GM11168 (cell line): ENCODE measurements around the gene GPAT3.
"Not testable (repeated sequence)": the region's sequence is repeated elsewhere in the genome, so short reads cannot be mapped to it uniquely, and the experiment has no call there.

ENCODE experiments used
- in situ Hi-C: fragments of 300-500 bp; cut with MboI; formaldehyde crosslinking; loops from one replicate; pipeline ENCODE4 v1.12.0; 2022; ENCODE audit warnings: low sequenced_read_pairs; ENCODE audit not compliant: unreplicated experiment

GPAT3 gene

DNA sequence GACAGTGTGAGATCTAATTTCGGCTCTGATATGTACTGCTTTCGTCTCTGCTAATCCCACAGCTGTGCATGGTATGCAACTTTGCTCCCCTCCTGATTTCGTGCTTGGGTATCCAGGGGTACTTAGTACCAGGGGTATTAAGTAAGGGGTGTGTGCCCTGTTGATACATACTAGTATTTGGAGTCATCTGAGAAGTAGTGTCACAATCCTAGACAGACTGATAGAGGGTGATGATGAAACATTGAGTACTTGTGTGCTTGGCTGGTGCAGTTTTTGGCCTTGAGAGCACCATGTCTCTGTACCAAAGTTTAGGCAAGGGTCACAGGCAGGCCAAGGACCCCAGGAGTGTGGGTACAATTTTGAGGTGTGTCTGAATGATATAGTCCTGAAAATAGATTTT, 10.9 kb downstream of the GPAT3 start:
- in situ Hi-C loops = no loop called here

DNA sequence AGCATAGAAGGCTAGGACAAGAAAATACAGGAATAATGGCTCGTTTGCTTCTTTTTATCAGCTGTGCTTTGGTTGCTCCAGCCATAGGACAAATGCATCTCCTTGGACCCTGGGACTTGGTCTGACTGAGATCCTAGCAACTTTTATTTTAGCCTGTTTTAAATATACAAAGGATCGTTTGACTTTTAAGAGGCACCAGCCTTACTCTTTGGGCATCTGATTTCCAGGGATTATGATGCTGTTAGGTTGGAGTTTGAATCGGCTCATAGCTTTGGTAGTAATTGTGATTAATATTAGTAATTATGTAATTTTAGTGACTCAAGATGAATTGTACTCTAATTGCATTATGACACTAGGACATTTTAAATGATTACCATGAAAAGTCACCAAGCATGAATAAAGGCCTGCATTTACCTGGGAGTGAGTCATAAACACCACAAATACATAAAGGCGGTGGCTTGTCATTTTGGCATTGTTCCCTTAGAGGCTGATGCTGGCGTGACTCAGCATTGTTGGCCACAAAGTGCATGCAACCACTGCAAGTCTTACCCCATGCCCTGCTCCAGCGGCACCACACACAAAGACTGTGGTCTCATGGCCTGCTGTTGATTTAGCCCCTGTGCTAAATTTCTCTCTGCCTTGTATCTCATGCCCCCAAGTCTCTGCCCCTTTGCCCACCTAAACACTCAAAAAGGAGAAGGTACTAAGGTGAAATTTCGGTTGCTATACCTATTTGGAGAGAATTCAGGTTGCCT, 12.4 kb downstream of the GPAT3 start:
- in situ Hi-C loops = no loop called here

- in situ Hi-C loops = no loop called here
Observed at GRCh38 chr4:83552083-83552482, 16.2 kb downstream of the GPAT3 start.

DNA sequence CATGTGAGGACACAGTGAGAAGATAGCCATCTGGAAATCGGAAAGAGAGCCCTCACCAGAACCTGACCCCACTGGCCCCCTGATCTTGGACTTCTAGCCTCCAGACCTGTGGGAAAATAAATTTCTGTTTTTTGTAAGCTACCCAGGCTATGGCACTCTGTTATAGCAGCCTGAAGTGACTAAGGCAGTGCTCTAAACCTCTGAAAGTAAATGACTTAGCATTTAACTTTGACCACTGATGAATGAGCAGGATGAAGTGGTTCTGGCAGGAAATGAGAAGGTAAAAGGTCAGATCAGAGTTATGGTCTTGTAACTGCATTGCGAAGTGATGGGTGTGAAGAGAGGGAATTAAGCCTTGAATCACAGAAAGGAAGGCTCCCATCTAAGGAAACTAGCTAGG, 17.0 kb downstream of the GPAT3 start:
- in situ Hi-C loops = no loop called here

DNA sequence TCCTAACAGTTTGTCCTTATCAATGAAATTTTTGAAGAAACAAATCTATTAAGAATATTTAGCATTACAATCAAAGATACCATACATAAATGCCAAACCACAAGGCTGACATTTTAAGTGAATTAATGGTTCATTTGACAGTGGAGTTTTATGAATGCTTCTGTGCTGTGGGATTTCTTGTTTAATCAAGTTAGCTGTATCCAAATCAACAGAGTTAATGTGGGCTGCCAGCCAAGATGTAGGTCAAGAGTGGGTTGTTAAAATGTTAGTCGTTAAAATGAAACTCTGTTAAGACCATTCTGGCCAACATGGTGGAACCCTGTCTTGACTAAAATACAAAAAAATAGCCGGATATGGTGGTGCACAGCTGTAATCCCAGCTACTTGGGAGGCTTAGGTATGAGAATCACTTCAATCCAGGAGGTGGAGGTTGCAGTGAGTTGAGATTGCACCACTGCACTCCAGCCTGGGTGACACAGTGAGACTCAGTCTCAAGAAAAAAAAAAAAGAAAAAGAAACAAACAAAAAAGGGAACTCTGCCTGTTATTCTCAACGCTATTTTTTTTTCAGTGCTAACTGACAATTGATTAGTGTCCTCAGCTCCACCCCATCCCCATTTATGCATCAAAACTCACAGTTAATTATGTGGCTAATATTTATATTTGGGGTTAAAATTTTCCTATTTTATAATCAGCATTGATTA, 20.2 kb downstream of the GPAT3 start:
- in situ Hi-C loops = no loop called here

DNA sequence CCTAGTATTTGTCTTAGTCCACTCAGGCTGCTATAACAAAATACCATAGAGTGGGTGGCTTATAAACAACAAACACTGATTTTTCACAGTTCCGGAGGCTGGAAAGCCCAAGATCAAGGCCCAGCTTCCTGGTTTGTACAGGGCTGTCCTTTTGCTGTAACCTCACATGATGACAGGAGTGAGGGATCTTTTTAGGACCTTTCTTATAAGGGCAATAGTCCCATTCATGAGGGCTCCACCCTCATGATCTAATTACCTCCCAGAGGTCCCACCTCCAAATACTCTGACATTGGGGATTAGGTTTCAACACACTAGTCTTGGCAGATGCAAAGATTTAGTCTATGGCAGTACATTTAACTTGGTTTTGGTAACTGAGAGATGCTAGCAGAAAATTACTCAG, 20.9 kb downstream of the GPAT3 start:
- in situ Hi-C loops = no loop called here

DNA sequence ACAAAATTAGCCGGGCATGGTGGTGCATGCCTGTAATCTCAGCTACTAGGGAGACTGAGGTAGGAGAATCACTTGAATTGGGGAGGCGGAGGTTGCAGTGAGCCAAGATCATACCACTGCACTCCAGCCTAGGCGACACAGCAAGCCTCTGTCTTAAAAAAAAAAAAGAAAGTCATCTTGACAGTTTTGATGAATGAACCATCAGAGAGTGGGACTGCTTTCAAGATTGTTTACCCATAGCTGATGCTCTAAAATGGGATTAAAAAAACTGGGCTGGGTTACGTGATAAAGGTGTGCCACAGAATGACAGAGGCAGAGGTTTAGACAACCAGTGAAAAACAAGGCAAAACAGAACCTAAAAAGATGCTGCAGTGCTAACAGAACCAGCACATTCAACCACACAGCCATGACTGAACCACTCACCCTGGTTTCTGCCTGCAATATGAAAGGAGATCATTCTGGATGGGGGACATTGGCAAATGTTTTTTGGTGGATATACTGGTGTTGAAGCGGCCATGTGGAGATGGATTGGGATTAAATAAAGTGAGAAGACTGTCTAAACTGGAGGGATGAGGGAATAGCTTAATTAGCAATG, 22.2 kb downstream of the GPAT3 start:
- in situ Hi-C loops = no loop called here

DNA sequence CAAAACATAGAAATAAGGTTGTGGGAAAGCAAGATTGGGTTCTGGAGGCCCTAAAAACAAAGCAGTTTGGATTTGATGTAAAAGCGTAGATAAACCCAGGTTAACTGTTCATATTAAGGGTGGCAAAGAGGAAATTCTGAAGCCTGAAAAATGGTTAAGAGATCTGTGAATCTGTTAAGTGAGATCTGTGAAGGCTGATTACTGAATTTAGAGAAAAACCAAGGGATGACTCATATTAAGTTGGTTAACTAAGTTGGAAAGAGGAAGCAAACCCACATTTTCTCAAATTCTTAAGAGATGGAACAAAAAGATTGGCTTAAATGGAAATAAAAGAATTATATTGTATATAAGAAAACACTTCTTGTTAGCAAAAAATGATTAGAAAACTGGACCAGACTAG, 22.8 kb downstream of the GPAT3 start:
- in situ Hi-C loops = no loop called here

DNA sequence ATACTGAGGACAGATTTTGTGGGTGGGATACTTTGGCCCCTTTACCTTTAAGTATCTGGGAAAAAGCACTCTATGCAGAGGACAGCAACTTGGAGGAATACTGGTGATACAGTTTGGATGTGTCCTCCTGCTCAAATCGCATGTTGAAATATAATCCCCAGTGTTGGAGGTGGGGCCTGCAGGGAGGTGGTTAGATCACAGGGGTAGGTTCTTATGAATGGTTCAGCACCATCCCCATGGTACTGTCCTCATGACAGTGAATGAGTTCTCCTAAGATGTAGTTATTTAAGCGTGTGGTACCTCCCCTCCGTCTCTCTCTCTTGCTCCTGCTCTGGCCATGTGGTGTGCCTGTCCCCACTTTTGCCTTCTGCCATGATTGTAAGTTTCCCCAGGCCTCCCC, 24.6 kb downstream of the GPAT3 start:
- in situ Hi-C loops = no loop called here

DNA sequence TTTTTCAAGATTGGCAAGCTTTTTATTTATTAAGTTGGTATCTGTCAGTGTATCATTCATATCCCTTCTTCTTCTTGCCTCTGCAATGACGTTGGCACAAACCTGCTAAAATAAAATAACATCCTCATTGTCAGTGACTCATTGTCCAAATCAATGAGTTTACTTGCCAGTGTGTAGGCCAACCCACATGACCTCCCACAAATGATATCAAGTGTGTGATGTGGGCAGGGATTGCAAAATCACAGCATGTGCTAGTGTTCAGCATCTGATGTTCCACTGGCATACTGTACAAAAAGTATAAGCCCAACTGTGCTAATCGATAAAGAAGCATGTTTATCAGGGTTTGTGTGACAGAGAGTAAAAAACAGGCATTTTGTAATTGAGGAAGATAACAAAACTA, 25.5 kb downstream of the GPAT3 start:
- in situ Hi-C loops = no loop called here

GRCh38 chr4:83563998-83564397, 28.1 kb downstream of the GPAT3 start:
- in situ Hi-C loops = no loop called here

DNA sequence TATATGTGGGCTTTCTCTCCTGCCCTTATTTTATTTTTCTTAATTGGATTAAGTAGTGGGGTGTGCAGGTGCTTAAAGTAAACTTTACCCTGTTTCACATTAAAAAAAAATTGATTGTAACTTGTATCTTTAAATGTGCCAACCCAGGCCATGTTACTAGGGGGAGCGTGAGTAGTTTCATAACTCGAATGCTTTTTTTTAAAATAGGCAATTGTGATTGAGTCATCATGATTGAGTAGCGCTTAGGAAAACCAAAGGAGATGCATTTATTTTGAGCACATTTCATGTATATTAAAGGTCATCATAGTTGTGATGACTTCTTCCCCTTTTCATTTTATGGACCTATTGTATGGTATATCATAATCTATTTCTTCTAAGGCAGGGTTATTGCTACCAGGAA, 32.2 kb downstream of the GPAT3 start:
- in situ Hi-C loops = no loop called here

- in situ Hi-C loops = no loop called here
Observed at GRCh38 chr4:83569429-83569828, 33.5 kb downstream of the GPAT3 start.

DNA sequence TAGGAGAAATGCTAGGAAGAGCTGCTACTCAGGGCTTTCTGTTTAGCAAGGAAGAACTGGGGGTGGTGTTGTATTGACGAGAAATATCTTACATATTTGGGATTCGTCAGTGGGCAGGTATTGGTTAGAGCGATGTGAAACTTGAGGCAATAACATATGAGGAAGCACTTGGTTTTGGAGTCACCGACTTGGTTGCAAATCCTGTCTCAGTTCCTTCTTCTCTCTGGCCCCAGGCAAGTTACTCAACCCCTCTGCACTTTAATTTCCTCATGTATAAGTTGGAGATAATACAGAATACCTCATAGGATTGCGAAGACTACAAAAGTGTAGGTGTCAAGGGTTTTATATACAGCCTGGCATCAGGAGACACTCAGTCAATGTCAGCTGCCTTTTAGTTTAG, 34.1 kb downstream of the GPAT3 start:
- in situ Hi-C loops = no loop called here

DNA sequence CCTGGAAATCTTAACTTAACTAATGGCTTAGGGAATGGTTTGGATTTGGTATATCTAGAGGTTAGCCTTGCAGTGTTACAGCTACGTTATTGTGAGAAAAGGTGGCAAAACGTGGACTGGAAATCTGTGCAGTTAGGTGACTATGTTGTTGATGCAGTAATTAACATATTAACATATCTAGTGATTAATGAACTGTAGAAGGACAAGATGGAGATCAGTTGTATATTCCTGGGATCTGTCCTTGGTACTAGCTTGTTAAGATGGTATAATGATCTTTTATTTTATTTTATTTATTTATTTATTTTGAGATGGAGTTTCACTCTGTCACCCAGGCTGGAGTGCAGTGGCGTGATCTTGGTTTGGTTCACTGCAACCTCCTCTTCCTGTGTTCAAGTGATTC, 36.9 kb downstream of the GPAT3 start:
- in situ Hi-C loops = no loop called here

DNA sequence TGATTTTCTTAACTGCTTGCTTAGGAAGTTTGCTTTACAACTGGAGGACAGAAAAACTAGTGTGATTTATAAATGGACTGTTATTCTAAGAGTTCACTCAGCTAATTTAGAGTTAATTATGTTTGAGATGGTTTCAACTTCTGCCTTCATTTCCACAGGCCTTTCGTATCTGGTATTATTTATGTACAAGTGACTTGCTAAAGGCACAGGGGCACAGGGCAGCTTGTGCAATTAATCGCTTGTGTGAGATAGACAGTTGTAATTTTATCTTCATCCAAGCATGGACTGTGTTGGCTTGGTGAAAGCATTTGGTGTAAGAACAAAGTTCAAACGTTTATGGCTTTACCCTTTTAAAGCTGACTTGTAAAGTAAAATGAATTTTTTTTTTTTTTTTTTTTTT, 38.3 kb downstream of the GPAT3 start:
- in situ Hi-C loops = no loop called here

GRCh38 chr4:83576237-83576636, 40.3 kb downstream of the GPAT3 start:
- in situ Hi-C loops = not testable (repeated sequence)

- in situ Hi-C loops = no loop called here
Observed at GRCh38 chr4:83581411-83582288, 45.7 kb downstream of the GPAT3 start.

GRCh38 chr4:83582289-83582785, 46.4 kb downstream of the GPAT3 start:
- in situ Hi-C loops = no loop called here

DNA sequence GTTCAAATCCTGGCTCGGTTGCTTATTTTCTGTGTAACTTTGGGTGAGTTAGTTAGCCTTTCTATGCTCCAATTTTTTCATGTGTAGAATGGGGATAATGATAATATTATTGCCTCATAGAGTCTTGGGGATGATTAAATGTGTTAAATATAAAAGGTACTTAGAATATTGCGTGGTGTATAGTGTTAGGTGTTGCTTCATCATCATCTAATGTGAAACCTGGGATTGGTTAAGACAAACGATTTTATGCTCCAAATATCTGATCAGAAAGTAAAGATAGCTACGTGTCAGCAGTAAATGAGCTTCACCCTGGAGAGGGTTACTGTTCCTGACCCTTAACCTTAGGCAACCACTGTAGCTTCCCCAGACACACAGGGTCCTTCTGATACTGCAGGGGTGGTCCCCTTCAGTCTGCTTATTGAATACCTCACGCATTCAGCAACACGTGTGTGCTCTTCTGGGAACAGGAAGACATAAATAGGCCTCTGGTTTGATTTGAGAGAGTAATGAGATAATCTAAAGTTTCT, 50.1 kb downstream of the GPAT3 start:
- in situ Hi-C loops = no loop called here
